K562 (cell line): ENCODE results near the gene BAIAP2. TPM values are rescaled to one million over a fixed set of nuclear protein-coding genes. Genes with fewer than 3 reads are reported as not detected.

Source experiments
- ATAC-seq: fragments of 200-7000 bp; cut with Tn5 transposase; 3 replicates; pipeline ENCODE4 v1.9.1; 2020; ENCODE audit warnings: moderate library complexity
- BruUV-seq: library from RNA; stranded (reverse); fragments of 400-500 nt; replicated peaks from 2 replicates; lab custom pipeline; 2021; lab: Mats Ljungman, UMichigan
- CTCF ChIA-PET: fragments of 300-600 bp; formaldehyde crosslinking; extraction: SDS; loops from one replicate; lab custom pipeline; 2021; ENCODE audit warnings: low intra/inter-chr PET ratio; lab: Yijun Ruan, JAX
- POLR2A ChIA-PET: fragments of 300-600, 350-650 bp; sonication (Branson Sonifier 250); formaldehyde crosslinking; extraction: SDS; loops from one replicate; lab custom pipeline; 2021; ENCODE audit warnings: antibody characterized with exemption, inconsistent platforms; lab: Yijun Ruan, JAX
- DNase-seq, 4 experiments: peaks; one replicate each; pipeline versions ENCODE4 v3.0.0 to v3.0.0-alpha.2; 2011 to 2018; ENCODE audit warnings: low spot score in 3 of 4, mixed read lengths in 3 of 4; ENCODE audit errors: extremely low read depth in 1 of 4
- FAIRE-seq: peaks from 2 replicates; lab custom pipeline; 2011; peaks lifted over from hg19 to GRCh38; lab: Jason Lieb, UNC
- H2AFZ ChIP-seq: 2 replicates; pipeline ENCODE4 v1.6.0; 2011; ENCODE audit warnings: low read depth, low read length, control low read depth, inconsistent platforms
- H3K27ac ChIP-seq: fragments of 200-600 bp; 3 replicates; pipeline ENCODE4 v1.8.0; 2011; ENCODE audit warnings: low read depth, mild to moderate bottlenecking, control low read depth, inconsistent platforms, low read length, moderate library complexity, mixed read lengths; ENCODE audit errors: extremely low read depth
- H3K27me3 ChIP-seq, 2 experiments: fragments of 300-600 bp in 1 of 2; 2 replicates in 1 of 2; 3 replicates in 1 of 2; pipeline versions ENCODE4 v1.6.0 to v1.8.0; 2011; ENCODE audit warnings: inconsistent platforms in 2 of 2, low read length in 2 of 2, mild to moderate bottlenecking in 1 of 2, mixed read lengths in 1 of 2, moderate library complexity in 1 of 2; ENCODE audit not compliant: control insufficient read depth in 2 of 2, insufficient read depth in 2 of 2
- H3K36me3 ChIP-seq: fragments of 300-600 bp; 3 replicates; pipeline ENCODE4 v1.8.0; 2011; ENCODE audit warnings: mild to moderate bottlenecking, low read length, inconsistent platforms; ENCODE audit not compliant: control insufficient read depth, insufficient read depth
- H3K4me1 ChIP-seq, 2 experiments: fragments of 200-600 bp in 1 of 2; replicated peaks in 1 of 2; 2 replicates in 1 of 2; 3 replicates in 1 of 2; pipeline versions ENCODE4 v1.5.1 to v1.8.0; 2011; ENCODE audit warnings: inconsistent platforms in 2 of 2, low read length in 2 of 2, mild to moderate bottlenecking in 1 of 2, mixed read lengths in 1 of 2, moderate library complexity in 1 of 2; ENCODE audit not compliant: control insufficient read depth in 2 of 2, insufficient read depth in 2 of 2
- H3K4me2 ChIP-seq: 2 replicates; pipeline ENCODE4 v1.6.1; 2011; ENCODE audit warnings: low read length, control low read depth, inconsistent platforms, mixed read lengths; ENCODE audit not compliant: insufficient read depth
- H3K4me3 ChIP-seq: fragments of 200-600 bp; sonication (generic), shearing (Covaris generic); 2 replicates; pipeline ENCODE4 v1.5.1; 2016; ENCODE audit warnings: control low read depth, inconsistent platforms
- H3K79me2 ChIP-seq: fragments of 200-600 bp; 3 replicates; pipeline ENCODE4 v1.8.0; 2011; ENCODE audit warnings: low read length, inconsistent platforms; ENCODE audit not compliant: control insufficient read depth, insufficient read depth
- H3K9ac ChIP-seq, 2 experiments: 2 replicates each; pipeline versions ENCODE4 v1.6.0 to v1.6.1; 2011; ENCODE audit warnings: low read depth in 2 of 2, low read length in 2 of 2, control low read depth in 1 of 2, inconsistent platforms in 1 of 2, mild to moderate bottlenecking in 1 of 2, mixed read lengths in 1 of 2; ENCODE audit not compliant: insufficient read depth in 1 of 2
- H3K9me1 ChIP-seq: one replicate; pipeline ENCODE4 v1.6.0; 2011; ENCODE audit warnings: inconsistent platforms, mild to moderate bottlenecking, low read length, moderate library complexity; ENCODE audit not compliant: control insufficient read depth, insufficient read depth
- H3K9me3 ChIP-seq: replicated peaks from 2 replicates; pipeline ENCODE4 v1.5.1; 2011; ENCODE audit warnings: low read depth, low read length, inconsistent platforms; ENCODE audit not compliant: control insufficient read depth, insufficient read depth
- H4K20me1 ChIP-seq: replicated peaks from 2 replicates; pipeline ENCODE4 v1.6.1; 2011; ENCODE audit warnings: low read length, inconsistent platforms, mixed read lengths; ENCODE audit not compliant: control insufficient read depth, insufficient read depth
- CAMTA2 ChIP-seq: fragments of 250-450 bp; sonication (Bioruptor Pico); conservative IDR thresholded peaks from 2 replicates; pipeline ENCODE4 v1.5.1; 2022
- CHCHD3 ChIP-seq: fragments of 250-450 bp; sonication (Bioruptor Pico); IDR thresholded peaks from 2 replicates; pipeline ENCODE4 v2.1.2; 2022; ENCODE audit warnings: mild to moderate bottlenecking
- KLF13 ChIP-seq: fragments of 450-650 bp; IDR thresholded peaks from 2 replicates; pipeline ENCODE4 v1.6.1; 2016; ENCODE audit warnings: missing genetic modification characterization, low read depth, mild to moderate bottlenecking, missing compliant biosample characterization, moderate library complexity, borderline replicate concordance
- MTF1 ChIP-seq: fragments of 250-450 bp; sonication (Bioruptor Pico); IDR thresholded peaks from 2 replicates; pipeline ENCODE4 v1.9.0; 2021; ENCODE audit warnings: moderate library complexity, mild to moderate bottlenecking, inconsistent platforms, borderline replicate concordance
- POLR2AphosphoS2 ChIP-seq: IDR thresholded peaks from 2 replicates; pipeline ENCODE4 v1.6.1; 2012; ENCODE audit warnings: low read length, improper control_type of control experiment
- PRPF4 ChIP-seq: fragments of 200-400 bp; formaldehyde crosslinking; IDR thresholded peaks from one replicate; pipeline ENCODE4 v1.6.1; 2017; ENCODE audit warnings: low read length, low read depth, mild to moderate bottlenecking; ENCODE audit not compliant: insufficient read depth, poor library complexity, severe bottlenecking
- RBM17 ChIP-seq: fragments of 200-400 bp; formaldehyde crosslinking; IDR thresholded peaks from 2 replicates; pipeline ENCODE4 v1.6.1; 2017; ENCODE audit warnings: low read depth, mild to moderate bottlenecking, low read length, borderline replicate concordance
- WGBS: fragments of 100-300 bp; shearing (Covaris generic); methylation state at CpG from one replicate; pipeline ENCODE4 v1.1.6; 2016; ENCODE audit warnings: low coverage, mixed read lengths; ENCODE audit not compliant: insufficient coverage; ENCODE audit errors: missing lambda C conversion rate; 5-methylcytosine and 5-hydroxymethylcytosine counted together
- in situ Hi-C: fragments of 300-500 bp; cut with MboI; formaldehyde crosslinking; loops from 4 replicates; pipeline ENCODE4 v1.15.0; 2018; ENCODE audit warnings: inconsistent platforms, mixed read lengths
- intact Hi-C: fragments of 100-400 bp; cut with micrococcal nuclease; formaldehyde crosslinking; loops from 2 replicates; pipeline ENCODE4 v1.14.2; 2022
- polyA plus RNA-seq, 8 experiments: library from polyadenylated mRNA; depleted of rRNA in 4 of 8; stranded (reverse) in 5 of 8; unstranded in 3 of 8; fragments of >200 nt; fragmentation: Nextera tagmentation in 2 of 8; fragmentation: Illumina TruSeq in 1 of 8; extraction: Ambion mirVana in 2 of 8; extraction: Trizol in 1 of 8; gene quantifications; 2 replicates each; pipeline versions ENCODE4 v1.2.1 to v1.2.3, GENCODE V29; 2011 to 2014; ENCODE audit warnings: inconsistent platforms in 1 of 8, missing spikeins in 1 of 8
- total RNA-seq, 7 experiments: library from RNA; depleted of rRNA in 6 of 7; stranded (reverse); fragments of >200 nt in 6 of 7; fragmentation: Illumina TruSeq in 2 of 7; extraction: Trizol in 2 of 7; gene quantifications; 2 replicates each; pipeline versions ENCODE4 v1.2.1 to v1.2.3, GENCODE V29; 2011 to 2021; ENCODE audit warnings: low replicate concordance in 1 of 7
- TF ChIP-seq, protein P1 (sequence below): fragments of 450-650 bp; IDR thresholded peaks from 2 replicates; pipeline ENCODE4 v1.6.1; 2018; ENCODE audit not compliant: partially characterized antibody
- TF ChIP-seq, protein P2 (sequence below): sonication (generic); formaldehyde crosslinking; IDR thresholded peaks from 2 replicates; pipeline ENCODE4 v1.8.0; 2022; ENCODE audit warnings: mild to moderate bottlenecking, missing genetic modification reagents
- TF ChIP-seq, protein P3 (sequence below): fragments of 450-650 bp; IDR thresholded peaks from 2 replicates; pipeline ENCODE4 v1.6.1; 2017; ENCODE audit warnings: antibody characterized with exemption, mild to moderate bottlenecking

Gene BAIAP2
- total and polyA plus RNA-seq, 9 of the 15 experiments (the other 6 are each of a cell fraction or from before 2014, with no cell fraction given): 2.3 to 51.6 (median 18.4) TPM

DNA sequence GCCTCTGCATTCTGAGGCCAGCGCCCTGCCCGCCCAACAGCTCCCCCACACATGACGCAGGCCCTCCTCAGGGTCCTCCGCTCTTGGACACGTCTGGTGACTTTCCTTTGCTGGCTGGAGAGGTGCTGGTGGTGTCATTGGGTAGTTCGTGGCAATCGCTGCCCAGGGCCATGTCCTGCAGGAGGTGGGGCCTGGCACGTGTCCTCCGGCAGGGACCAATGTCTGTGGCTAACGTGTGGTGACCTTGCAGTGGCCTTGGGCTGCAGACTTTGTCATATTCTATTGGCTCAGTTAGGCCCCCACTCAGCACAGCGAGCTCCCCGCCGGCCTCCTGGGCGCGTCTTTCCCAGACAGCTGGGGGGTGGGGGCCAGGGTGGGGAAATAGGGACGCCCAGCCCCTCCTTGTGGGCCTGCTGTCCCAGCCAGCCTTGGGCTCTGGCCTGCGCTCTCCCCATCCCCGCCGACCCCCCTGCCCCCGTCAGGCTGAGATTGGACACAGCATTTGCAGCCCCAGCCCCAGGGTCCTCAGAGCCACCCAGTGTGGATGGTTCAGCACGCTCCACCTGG lies 78.3 kb downstream of the BAIAP2 start:
- FAIRE-seq (no peak), ATAC-seq (no peak), DNase-seq (no peak)
- intact Hi-C loops: no loop called here
- Histone ChIP-seq H2AFZ (no peak overlapping the region), H3K79me2 (no peaks in the 10 kb centered on the region), H3K9me3 (no peaks in the 10 kb centered on the region), H3K36me3 (peaks cover 18% of the 10 kb centered on the region; the same call in 1 of the 3 replicates), H3K9me1 (peaks cover 2% of the 10 kb centered on the region), H3K4me3 (no peak overlapping the region), H3K4me2 (no peak overlapping the region), H3K27ac (no peak overlapping the region), H3K9ac (peak overlapping the region in 1 of 2 experiments; percentile 78; a peak in 2 of 4 replicates), H3K27me3 (no peaks in the 10 kb centered on the region), H4K20me1 (0 out of 2 replicates have a peak, but pooled peaks cover 6% of the 10 kb centered on the region), H3K4me1 (peaks cover 7 to 73% of the 10 kb centered on the region in 2 experiments)
- POLR2A ChIA-PET: interaction anchor here (0.6 to 1.2 kb wide), 3 partner anchors 94 to 126 kb away, joined by 3 to 5 read pairs (median 3); partner anchors contain the start of genes NDUFAF8 and TEPSIN
- BruUV-seq: no TSS peak
- WGBS: 67% methylated on average over 12 of the region's 21 CpGs
- CTCF ChIA-PET: interaction anchor here (1.2 kb wide), 1 partner anchor 12 kb away, joined by 6 read pairs; no protein-coding TSS in a partner anchor
- TF ChIP-seq, protein P1, sequence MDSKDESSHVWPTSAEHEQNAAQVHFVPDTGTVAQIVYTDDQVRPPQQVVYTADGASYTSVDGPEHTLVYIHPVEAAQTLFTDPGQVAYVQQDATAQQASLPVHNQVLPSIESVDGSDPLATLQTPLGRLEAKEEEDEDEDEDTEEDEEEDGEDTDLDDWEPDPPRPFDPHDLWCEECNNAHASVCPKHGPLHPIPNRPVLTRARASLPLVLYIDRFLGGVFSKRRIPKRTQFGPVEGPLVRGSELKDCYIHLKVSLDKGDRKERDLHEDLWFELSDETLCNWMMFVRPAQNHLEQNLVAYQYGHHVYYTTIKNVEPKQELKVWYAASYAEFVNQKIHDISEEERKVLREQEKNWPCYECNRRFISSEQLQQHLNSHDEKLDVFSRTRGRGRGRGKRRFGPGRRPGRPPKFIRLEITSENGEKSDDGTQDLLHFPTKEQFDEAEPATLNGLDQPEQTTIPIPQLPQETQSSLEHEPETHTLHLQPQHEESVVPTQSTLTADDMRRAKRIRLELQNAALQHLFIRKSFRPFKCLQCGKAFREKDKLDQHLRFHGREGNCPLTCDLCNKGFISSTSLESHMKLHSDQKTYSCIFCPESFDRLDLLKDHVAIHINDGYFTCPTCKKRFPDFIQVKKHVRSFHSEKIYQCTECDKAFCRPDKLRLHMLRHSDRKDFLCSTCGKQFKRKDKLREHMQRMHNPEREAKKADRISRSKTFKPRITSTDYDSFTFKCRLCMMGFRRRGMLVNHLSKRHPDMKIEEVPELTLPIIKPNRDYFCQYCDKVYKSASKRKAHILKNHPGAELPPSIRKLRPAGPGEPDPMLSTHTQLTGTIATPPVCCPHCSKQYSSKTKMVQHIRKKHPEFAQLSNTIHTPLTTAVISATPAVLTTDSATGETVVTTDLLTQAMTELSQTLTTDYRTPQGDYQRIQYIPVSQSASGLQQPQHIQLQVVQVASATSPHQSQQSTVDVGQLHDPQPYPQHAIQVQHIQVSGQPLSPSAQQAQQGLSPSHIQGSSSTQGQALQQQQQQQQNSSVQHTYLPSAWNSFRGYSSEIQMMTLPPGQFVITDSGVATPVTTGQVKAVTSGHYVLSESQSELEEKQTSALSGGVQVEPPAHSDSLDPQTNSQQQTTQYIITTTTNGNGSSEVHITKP: no peak
- TF ChIP-seq KLF13 (tag): no peak
- TF ChIP-seq CHCHD3: no peak
- no peak for TF ChIP-seq PRPF4
- no peak for TF ChIP-seq POLR2AphosphoS2
- TF ChIP-seq CAMTA2: no peak
- TF ChIP-seq, protein P2, sequence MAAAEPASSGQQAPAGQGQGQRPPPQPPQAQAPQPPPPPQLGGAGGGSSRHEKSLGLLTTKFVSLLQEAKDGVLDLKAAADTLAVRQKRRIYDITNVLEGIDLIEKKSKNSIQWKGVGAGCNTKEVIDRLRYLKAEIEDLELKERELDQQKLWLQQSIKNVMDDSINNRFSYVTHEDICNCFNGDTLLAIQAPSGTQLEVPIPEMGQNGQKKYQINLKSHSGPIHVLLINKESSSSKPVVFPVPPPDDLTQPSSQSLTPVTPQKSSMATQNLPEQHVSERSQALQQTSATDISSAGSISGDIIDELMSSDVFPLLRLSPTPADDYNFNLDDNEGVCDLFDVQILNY (CRISPR knock-in tag): no peak
- no peak for TF ChIP-seq RBM17
- TF ChIP-seq MTF1 (CRISPR knock-in tag): no peak
- TF ChIP-seq, protein P3, sequence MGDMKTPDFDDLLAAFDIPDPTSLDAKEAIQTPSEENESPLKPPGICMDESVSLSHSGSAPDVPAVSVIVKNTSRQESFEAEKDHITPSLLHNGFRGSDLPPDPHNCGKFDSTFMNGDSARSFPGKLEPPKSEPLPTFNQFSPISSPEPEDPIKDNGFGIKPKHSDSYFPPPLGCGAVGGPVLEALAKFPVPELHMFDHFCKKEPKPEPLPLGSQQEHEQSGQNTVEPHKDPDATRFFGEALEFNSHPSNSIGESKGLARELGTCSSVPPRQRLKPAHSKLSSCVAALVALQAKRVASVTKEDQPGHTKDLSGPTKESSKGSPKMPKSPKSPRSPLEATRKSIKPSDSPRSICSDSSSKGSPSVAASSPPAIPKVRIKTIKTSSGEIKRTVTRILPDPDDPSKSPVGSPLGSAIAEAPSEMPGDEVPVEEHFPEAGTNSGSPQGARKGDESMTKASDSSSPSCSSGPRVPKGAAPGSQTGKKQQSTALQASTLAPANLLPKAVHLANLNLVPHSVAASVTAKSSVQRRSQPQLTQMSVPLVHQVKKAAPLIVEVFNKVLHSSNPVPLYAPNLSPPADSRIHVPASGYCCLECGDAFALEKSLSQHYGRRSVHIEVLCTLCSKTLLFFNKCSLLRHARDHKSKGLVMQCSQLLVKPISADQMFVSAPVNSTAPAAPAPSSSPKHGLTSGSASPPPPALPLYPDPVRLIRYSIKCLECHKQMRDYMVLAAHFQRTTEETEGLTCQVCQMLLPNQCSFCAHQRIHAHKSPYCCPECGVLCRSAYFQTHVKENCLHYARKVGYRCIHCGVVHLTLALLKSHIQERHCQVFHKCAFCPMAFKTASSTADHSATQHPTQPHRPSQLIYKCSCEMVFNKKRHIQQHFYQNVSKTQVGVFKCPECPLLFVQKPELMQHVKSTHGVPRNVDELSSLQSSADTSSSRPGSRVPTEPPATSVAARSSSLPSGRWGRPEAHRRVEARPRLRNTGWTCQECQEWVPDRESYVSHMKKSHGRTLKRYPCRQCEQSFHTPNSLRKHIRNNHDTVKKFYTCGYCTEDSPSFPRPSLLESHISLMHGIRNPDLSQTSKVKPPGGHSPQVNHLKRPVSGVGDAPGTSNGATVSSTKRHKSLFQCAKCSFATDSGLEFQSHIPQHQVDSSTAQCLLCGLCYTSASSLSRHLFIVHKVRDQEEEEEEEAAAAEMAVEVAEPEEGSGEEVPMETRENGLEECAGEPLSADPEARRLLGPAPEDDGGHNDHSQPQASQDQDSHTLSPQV: no peak
- in situ Hi-C loops: no loop called here
